Left renal pelvis (tissue), 4 donors: ENCODE results near the gene APEX1. TPM values are rescaled to one million over a fixed set of nuclear protein-coding genes. Genes with fewer than 3 reads are reported as not detected.
"Not testable (repeated sequence)": the region's sequence is repeated elsewhere in the genome, so short reads cannot be mapped to it uniquely, and the experiment has no call there.

Experiments used
- DNase-seq, 4 donors: peaks; one replicate each; pipeline ENCODE4 v3.0.0-alpha.2; 2013; ENCODE audit warnings: low read depth in 4 of 4, low spot score in 3 of 4
- polyA plus RNA-seq, 4 donors: library from polyadenylated mRNA; unstranded; fragments of 120-200 nt; gene quantifications; one replicate each; pipeline ENCODE4 v1.2.1, GENCODE V29; 2013; ENCODE audit not compliant: insufficient read length in 4 of 4

Gene APEX1
- polyA plus RNA-seq, 4 donors = 238 to 343 (median 315) TPM

- DNase-seq = not testable (repeated sequence)
These were observed 51.2 kb downstream of the APEX1 start for GRCh38 chr14:20506276-20506675.

GRCh38 chr14:20506752-20507151 is 51.7 kb downstream of the APEX1 start:
- DNase-seq = not testable (repeated sequence)

Other genes starting within 250 kb of the APEX1 start
- not detected for gene OR11H6, start 231.5 kb upstream of the APEX1 start, polyA plus RNA-seq
- gene OR11H7, start 226.2 kb upstream of the APEX1 start, polyA plus RNA-seq = under 1 TPM; 0.45 to 0.75 (median 0.64) TPM
- gene OR11H4, start 215.9 kb upstream of the APEX1 start, polyA plus RNA-seq = under 1 TPM in 1 of 4 donors, not detected in 3; 0.09 TPM
- gene TTC5, start 149.3 kb upstream of the APEX1 start, polyA plus RNA-seq = 10 to 100 TPM; 19.3 to 27.2 (median 25.9) TPM
- 100 to 1,000 TPM in 3 of 4 donors, 10 to 100 TPM in 1; 77.2 to 132 (median 119) TPM for gene CCNB1IP1, start 121.9 kb upstream of the APEX1 start, polyA plus RNA-seq
- gene PARP2, start 111.6 kb upstream of the APEX1 start, polyA plus RNA-seq = 10 to 100 TPM; 54.5 to 66.3 (median 57.3) TPM
- 10 to 100 TPM; 11.3 to 19.5 (median 18.0) TPM for gene TEP1, start 41.7 kb upstream of the APEX1 start, polyA plus RNA-seq
- under 1 TPM; 0.29 to 0.90 (median 0.57) TPM for gene KLHL33, start 19.1 kb upstream of the APEX1 start, polyA plus RNA-seq
- gene OSGEP, start 414 bp upstream of the APEX1 start, polyA plus RNA-seq = 10 to 100 TPM; 39.6 to 80.8 (median 52.7) TPM
- 10 to 100 TPM; 32.9 to 37.8 (median 34.8) TPM for gene PIP4P1, start 6.2 kb downstream of the APEX1 start, polyA plus RNA-seq
- gene PNP, start 14.2 kb downstream of the APEX1 start, polyA plus RNA-seq = 10 to 100 TPM; 15.3 to 96.7 (median 57.6) TPM
- under 1 TPM in 1 of 4 donors, not detected in 3; 0.29 TPM for gene RNASE10, start 50.3 kb downstream of the APEX1 start, polyA plus RNA-seq
- not detected for gene RNASE9, start 105.8 kb downstream of the APEX1 start, polyA plus RNA-seq
- not detected for gene RNASE11, start 132.8 kb downstream of the APEX1 start, polyA plus RNA-seq
- gene RNASE12, start 136.2 kb downstream of the APEX1 start, polyA plus RNA-seq = not detected
- not detected for gene OR6S1, start 186.5 kb downstream of the APEX1 start, polyA plus RNA-seq
- 10 to 100 TPM in 1 of 4 donors, 1 to 10 TPM in 3; 2.2 to 17.5 (median 3.6) TPM for gene RNASE4, start 229.3 kb downstream of the APEX1 start, polyA plus RNA-seq
- gene ANG, start 233.5 kb downstream of the APEX1 start, polyA plus RNA-seq = 1 to 10 TPM; 3.7 to 9.1 (median 4.2) TPM